Keratinocyte (primary cell): ENCODE measurements around the gene NQO2. TPM values are rescaled to one million over a fixed set of nuclear protein-coding genes. Genes with fewer than 3 reads are reported as not detected.

Experiments used
- DNase-seq: peaks from one replicate; pipeline ENCODE4 v3.0.0-alpha.2; 2011; ENCODE audit warnings: low read depth, missing footprints, low spot score
- FAIRE-seq: peaks from 2 replicates; lab custom pipeline; 2011; peaks lifted over from hg19 to GRCh38; lab: Jason Lieb, UNC
- H2AFZ ChIP-seq: 2 replicates; pipeline ENCODE4 v1.6.0; 2012; ENCODE audit warnings: low read length, control low read depth, inconsistent platforms; ENCODE audit not compliant: control insufficient read depth
- H3K27ac ChIP-seq: 2 replicates; pipeline ENCODE4 v1.5.1; 2011; ENCODE audit warnings: low read length; ENCODE audit not compliant: control insufficient read depth, insufficient read depth
- H3K27me3 ChIP-seq: 3 replicates; pipeline ENCODE4 v1.6.0; 2011; ENCODE audit warnings: low read length; ENCODE audit not compliant: control insufficient read depth, insufficient read depth; ENCODE audit errors: extremely low read depth
- H3K36me3 ChIP-seq, 2 experiments: 2 replicates in 1 of 2; 3 replicates in 1 of 2; pipeline ENCODE4 v1.5.1; 2011; ENCODE audit warnings: low read length in 2 of 2, mild to moderate bottlenecking in 1 of 2; ENCODE audit not compliant: control insufficient read depth in 2 of 2, insufficient read depth in 2 of 2; ENCODE audit errors: extremely low read depth in 1 of 2
- H3K4me1 ChIP-seq: 3 replicates; pipeline ENCODE4 v1.5.1; 2011; ENCODE audit warnings: low read length; ENCODE audit not compliant: control insufficient read depth, insufficient read depth; ENCODE audit errors: extremely low read depth
- H3K4me2 ChIP-seq: 3 replicates; pipeline ENCODE4 v1.6.0; 2011; ENCODE audit warnings: low read depth, low read length; ENCODE audit not compliant: control insufficient read depth, insufficient read depth; ENCODE audit errors: extremely low read depth
- H3K4me3 ChIP-seq, 3 experiments: fragments of 200-600 bp in 1 of 3; sonication (generic) in 1 of 3; 2 replicates in 2 of 3; 3 replicates in 1 of 3; pipeline ENCODE4 v1.5.1; 2011 to 2016; ENCODE audit warnings: low read length in 3 of 3, mild to moderate bottlenecking in 3 of 3, control low read depth in 2 of 3, inconsistent platforms in 1 of 3, low read depth in 1 of 3, mixed read lengths in 1 of 3, mixed run types in 1 of 3, moderate library complexity in 1 of 3; ENCODE audit not compliant: control insufficient read depth in 2 of 3, insufficient read depth in 2 of 3; ENCODE audit errors: extremely low read depth in 1 of 3
- H3K79me2 ChIP-seq: 2 replicates; pipeline ENCODE4 v1.6.0; 2012; ENCODE audit warnings: low read length; ENCODE audit not compliant: control insufficient read depth, insufficient read depth
- H3K9ac ChIP-seq: 3 replicates; pipeline ENCODE4 v1.6.0; 2011; ENCODE audit warnings: low read length; ENCODE audit not compliant: control insufficient read depth, insufficient read depth; ENCODE audit errors: extremely low read depth
- H3K9me1 ChIP-seq: 3 replicates; pipeline ENCODE4 v1.6.0; 2011; ENCODE audit warnings: low read length; ENCODE audit not compliant: control insufficient read depth, insufficient read depth; ENCODE audit errors: extremely low read depth
- H3K9me3 ChIP-seq: 2 replicates; pipeline ENCODE4 v1.5.1; 2012; ENCODE audit warnings: low read depth, low read length; ENCODE audit not compliant: control insufficient read depth
- H4K20me1 ChIP-seq: 3 replicates; pipeline ENCODE4 v1.6.0; 2011; ENCODE audit warnings: low read length; ENCODE audit not compliant: control insufficient read depth, insufficient read depth; ENCODE audit errors: extremely low read depth
- EZH2 ChIP-seq: IDR thresholded peaks from one replicate; pipeline ENCODE4 v1.6.1; 2012; ENCODE audit warnings: inconsistent platforms, mild to moderate bottlenecking, low read length, moderate library complexity
- dilution Hi-C: fragments of 300-500 bp; cut with MboI; formaldehyde crosslinking; loops from one replicate; pipeline ENCODE4 v1.7.0; 2020; ENCODE audit warnings: low sequenced_read_pairs; ENCODE audit not compliant: extremely low pct_ligation_motif_present
- polyA plus RNA-seq, 5 experiments: library from polyadenylated mRNA; depleted of rRNA in 3 of 5; stranded (reverse) in 3 of 5; stranded (forward) in 1 of 5; unstranded in 1 of 5; fragments of >200 nt; gene quantifications; 1 replicate in 1 of 5; 2 replicates in 3 of 5; 3 replicates in 1 of 5; pipeline versions ENCODE4 v1.2.1 to v1.2.3, GENCODE V29; 2011 to 2012; ENCODE audit warnings: missing spikeins in 2 of 5, low read depth in 1 of 5, low replicate concordance in 1 of 5
- TF ChIP-seq, protein P1 (sequence below), 3 experiments: IDR thresholded peaks in 1 of 3; conservative IDR thresholded peaks in 1 of 3; optimal IDR thresholded peaks in 1 of 3; 2 replicates in 2 of 3; 3 replicates in 1 of 3; pipeline versions ENCODE3 to v1.5.1; 2011; ENCODE audit warnings: low read length in 3 of 3, mild to moderate bottlenecking in 3 of 3, moderate library complexity in 2 of 3, control low read depth in 1 of 3, inconsistent platforms in 1 of 3; ENCODE audit not compliant: insufficient read depth in 2 of 3; ENCODE audit errors: extremely low read depth in 1 of 3

The NQO2 gene
- polyA plus RNA-seq, 1 donor (not counting 4 experiments of a cell fraction or from before 2014, with no cell fraction given): 22.9 TPM

DNA sequence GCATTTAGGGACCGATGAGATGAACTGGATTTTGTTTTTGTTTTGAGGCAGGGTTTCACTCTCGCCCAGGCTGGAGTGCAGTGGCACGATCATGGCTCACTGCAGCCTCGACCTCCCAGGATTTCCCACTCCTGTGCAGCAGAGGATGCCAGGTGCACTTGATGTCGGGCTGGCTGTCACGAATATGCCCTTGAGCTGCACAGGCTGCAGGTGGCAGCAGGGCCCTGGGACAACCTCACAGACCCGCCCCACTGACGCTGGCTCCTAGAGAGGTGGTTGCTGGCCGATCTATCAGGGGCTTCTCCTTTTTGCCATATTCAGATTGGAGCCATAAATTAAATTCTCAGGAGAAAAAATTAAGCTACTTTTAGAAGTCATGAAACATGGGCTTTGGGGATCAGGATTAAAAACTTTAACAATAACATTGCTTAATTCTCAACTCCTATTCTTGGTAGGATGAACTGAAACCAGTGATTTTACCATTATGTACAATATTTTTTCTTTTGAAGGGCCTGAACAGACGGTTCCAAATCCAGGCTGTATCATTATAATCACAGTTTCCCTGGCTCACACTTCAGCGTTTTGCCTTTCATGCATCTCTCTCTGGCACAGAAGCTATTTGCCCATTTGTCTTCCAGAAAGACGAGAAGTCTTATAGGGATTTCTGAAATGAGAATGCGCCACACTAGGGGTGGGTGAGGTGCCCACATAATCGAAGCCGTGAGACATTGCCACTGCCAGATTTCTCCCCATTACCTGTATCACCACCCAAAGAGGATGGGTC, 32.4 kb downstream of the NQO2 start:
- Histone ChIP-seq H3K27me3 (peaks cover 2% of the 10 kb centered on the region), H4K20me1 (no peaks in the 10 kb centered on the region), H3K9me1 (no peaks in the 10 kb centered on the region), H3K36me3 (no peaks in the 10 kb centered on the region), H3K27ac (no peak overlapping the region), H3K4me2 (no peak overlapping the region), H2AFZ (no peak overlapping the region), H3K4me3 (no peak overlapping the region), H3K9ac (no peak overlapping the region), H3K4me1 (no peaks in the 10 kb centered on the region), H3K79me2 (no peaks in the 10 kb centered on the region), H3K9me3 (peaks cover 3% of the 10 kb centered on the region)
- no peak for TF ChIP-seq EZH2
- TF ChIP-seq, protein P1, sequence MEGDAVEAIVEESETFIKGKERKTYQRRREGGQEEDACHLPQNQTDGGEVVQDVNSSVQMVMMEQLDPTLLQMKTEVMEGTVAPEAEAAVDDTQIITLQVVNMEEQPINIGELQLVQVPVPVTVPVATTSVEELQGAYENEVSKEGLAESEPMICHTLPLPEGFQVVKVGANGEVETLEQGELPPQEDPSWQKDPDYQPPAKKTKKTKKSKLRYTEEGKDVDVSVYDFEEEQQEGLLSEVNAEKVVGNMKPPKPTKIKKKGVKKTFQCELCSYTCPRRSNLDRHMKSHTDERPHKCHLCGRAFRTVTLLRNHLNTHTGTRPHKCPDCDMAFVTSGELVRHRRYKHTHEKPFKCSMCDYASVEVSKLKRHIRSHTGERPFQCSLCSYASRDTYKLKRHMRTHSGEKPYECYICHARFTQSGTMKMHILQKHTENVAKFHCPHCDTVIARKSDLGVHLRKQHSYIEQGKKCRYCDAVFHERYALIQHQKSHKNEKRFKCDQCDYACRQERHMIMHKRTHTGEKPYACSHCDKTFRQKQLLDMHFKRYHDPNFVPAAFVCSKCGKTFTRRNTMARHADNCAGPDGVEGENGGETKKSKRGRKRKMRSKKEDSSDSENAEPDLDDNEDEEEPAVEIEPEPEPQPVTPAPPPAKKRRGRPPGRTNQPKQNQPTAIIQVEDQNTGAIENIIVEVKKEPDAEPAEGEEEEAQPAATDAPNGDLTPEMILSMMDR (optimal IDR thresholded peaks at IDR 0.05 in 1 of 3, IDR thresholded peaks at IDR 0.05 in 1 of 3, conservative IDR thresholded peaks at IDR 0.05 in 1 of 3; ENCODE audit: extremely low read depth in 1 of 3, insufficient read depth in 2 of 3, low read length in 3 of 3): no peak
- FAIRE-seq (no peak), DNase-seq (no peak)
- dilution Hi-C loops: no loop called here

DNA sequence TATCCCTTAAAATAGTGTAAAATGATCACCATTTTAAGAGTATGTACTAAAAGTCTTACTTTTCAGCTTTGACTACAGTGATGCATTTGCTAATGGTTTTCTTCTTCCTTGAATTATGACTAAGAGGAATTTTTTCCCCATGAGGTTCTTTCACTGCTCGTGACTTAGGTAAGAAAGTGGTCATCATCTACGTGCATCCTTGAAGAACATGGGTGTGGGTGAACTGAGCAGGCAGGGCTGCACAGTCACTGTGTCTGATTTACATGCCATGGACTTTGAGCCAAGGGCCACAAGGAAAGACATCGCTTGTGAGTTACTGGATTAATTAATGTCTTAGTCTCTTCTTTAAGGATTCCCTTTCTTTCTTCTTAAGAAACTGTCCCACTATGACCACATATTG, 33.3 kb downstream of the NQO2 start:
- no peak overlapping the region for H2AFZ ChIP-seq
- no peaks in the 10 kb centered on the region for H3K4me1 ChIP-seq
- no peak overlapping the region for H3K4me2 ChIP-seq
- no peaks in the 10 kb centered on the region for H4K20me1 ChIP-seq
- H3K36me3 ChIP-seq: no peaks in the 10 kb centered on the region
- no peaks in the 10 kb centered on the region for H3K79me2 ChIP-seq
- H3K4me3 ChIP-seq: no peak overlapping the region
- H3K9ac ChIP-seq: no peak overlapping the region
- TF ChIP-seq EZH2: no peak
- TF ChIP-seq, protein P1 (optimal IDR thresholded peaks at IDR 0.05 in 1 of 3, IDR thresholded peaks at IDR 0.05 in 1 of 3, conservative IDR thresholded peaks at IDR 0.05 in 1 of 3; ENCODE audit: extremely low read depth in 1 of 3, insufficient read depth in 2 of 3, low read length in 3 of 3): no peak
- peaks cover 4% of the 10 kb centered on the region for H3K27me3 ChIP-seq
- H3K9me1 ChIP-seq: no peaks in the 10 kb centered on the region
- no peak overlapping the region for H3K27ac ChIP-seq
- dilution Hi-C loops: no loop called here
- FAIRE-seq (no peak), DNase-seq (peak; percentile 7)
- peaks cover 3% of the 10 kb centered on the region for H3K9me3 ChIP-seq
